IMR-90 (cell line): ENCODE results near the gene CYP19A1. TPM values are rescaled to one million over a fixed set of nuclear protein-coding genes. Genes with fewer than 3 reads are reported as not detected.

Source experiments
- ATAC-seq: fragments of 200-7000 bp; cut with Tn5 transposase; 2 replicates; pipeline ENCODE4 v1.9.1; 2020; ENCODE audit warnings: low read depth, mild to moderate bottlenecking, moderate library complexity
- BruUV-seq: library from RNA; stranded (reverse); fragments of 400-500 nt; replicated peaks from 2 replicates; lab custom pipeline; 2021; lab: Mats Ljungman, UMichigan
- CTCF ChIA-PET: fragments of 300-600 bp; formaldehyde crosslinking; extraction: SDS; loops from one replicate; lab custom pipeline; 2021; ENCODE audit warnings: antibody characterized with exemption; lab: Yijun Ruan, JAX
- POLR2A ChIA-PET: fragments of 300-600 bp; sonication (Branson Sonifier 250); formaldehyde crosslinking; loops from one replicate; lab custom pipeline; 2022; ENCODE audit warnings: antibody characterized with exemption; ENCODE audit not compliant: unreplicated experiment; lab: Charles Lee
- DNase-seq: peaks from one replicate; pipeline ENCODE4 v3.0.0; 2013
- H2AFZ ChIP-seq: replicated peaks from 2 replicates; pipeline ENCODE3; 2013; ENCODE audit warnings: low read length, mild to moderate bottlenecking; ENCODE audit not compliant: poor library complexity
- H2AK5ac ChIP-seq: 2 replicates; pipeline ENCODE4 v1.6.1; 2013; ENCODE audit warnings: low read depth, low read length, inconsistent platforms
- H2AK9ac ChIP-seq: replicated peaks from 2 replicates; pipeline ENCODE3; 2013; ENCODE audit warnings: mild to moderate bottlenecking, low read depth, low read length, moderate library complexity; ENCODE audit not compliant: poor library complexity
- H2BK120ac ChIP-seq: 2 replicates; pipeline ENCODE4 v1.6.1; 2013; ENCODE audit warnings: low read depth, low read length, inconsistent platforms
- H2BK15ac ChIP-seq: 3 replicates; pipeline ENCODE4 v1.6.1; 2013; ENCODE audit warnings: low read depth, low read length, inconsistent platforms
- H2BK20ac ChIP-seq: 2 replicates; pipeline ENCODE4 v1.6.1; 2013; ENCODE audit warnings: low read depth, mild to moderate bottlenecking, inconsistent platforms, low read length, moderate library complexity
- H2BK5ac ChIP-seq: 2 replicates; pipeline ENCODE4 v1.6.1; 2013; ENCODE audit warnings: mild to moderate bottlenecking, low read depth, low read length, inconsistent platforms; ENCODE audit not compliant: poor library complexity, severe bottlenecking
- H3K14ac ChIP-seq: replicated peaks from 2 replicates; pipeline ENCODE4 v1.6.1; 2013; ENCODE audit warnings: low read depth, low read length, inconsistent platforms
- H3K18ac ChIP-seq: 2 replicates; pipeline ENCODE4 v1.6.1; 2013; ENCODE audit warnings: low read depth, low read length, control low read depth
- H3K23ac ChIP-seq: 2 replicates; pipeline ENCODE4 v1.6.1; 2013; ENCODE audit warnings: low read depth, low read length, inconsistent platforms
- H3K27ac ChIP-seq: 2 replicates; pipeline ENCODE4 v1.5.1; 2013; ENCODE audit warnings: mild to moderate bottlenecking, control low read depth, low read length; ENCODE audit not compliant: insufficient read depth
- H3K27me3 ChIP-seq: 2 replicates; pipeline ENCODE4 v1.6.1; 2013; ENCODE audit warnings: low read length; ENCODE audit not compliant: control insufficient read depth, insufficient read depth
- H3K36me3 ChIP-seq: 2 replicates; pipeline ENCODE4 v1.6.1; 2013; ENCODE audit warnings: low read length, mixed read lengths; ENCODE audit not compliant: control insufficient read depth, insufficient read depth
- H3K4ac ChIP-seq: 2 replicates; pipeline ENCODE4 v1.6.1; 2013; ENCODE audit warnings: low read depth, low read length, inconsistent platforms
- H3K4me1 ChIP-seq: 2 replicates; pipeline ENCODE4 v1.6.1; 2013; ENCODE audit warnings: low read length, mixed read lengths; ENCODE audit not compliant: control insufficient read depth, insufficient read depth
- H3K4me2 ChIP-seq: 2 replicates; pipeline ENCODE4 v1.6.1; 2013; ENCODE audit warnings: low read depth, mild to moderate bottlenecking, control low read depth, low read length, moderate library complexity
- H3K4me3 ChIP-seq: 2 replicates; pipeline ENCODE4 v1.5.1; 2013; ENCODE audit warnings: low read depth, mild to moderate bottlenecking, control low read depth, low read length, moderate library complexity; ENCODE audit not compliant: insufficient read depth
- H3K56ac ChIP-seq: 2 replicates; pipeline ENCODE4 v1.6.1; 2013; ENCODE audit warnings: low read length, inconsistent platforms; ENCODE audit not compliant: insufficient read depth; ENCODE audit errors: extremely low read depth
- H3K79me1 ChIP-seq, 2 experiments: 2 replicates each; pipeline ENCODE4 v1.6.1; 2013; ENCODE audit warnings: low read length in 2 of 2, inconsistent platforms in 1 of 2, low read depth in 1 of 2
- H3K9ac ChIP-seq: 2 replicates; pipeline ENCODE4 v1.6.1; 2013; ENCODE audit warnings: low read depth, low read length, control low read depth
- H3K9me1 ChIP-seq: 2 replicates; pipeline ENCODE4 v1.6.1; 2013; ENCODE audit warnings: low read length, inconsistent platforms; ENCODE audit not compliant: insufficient read depth
- H3K9me3 ChIP-seq: 2 replicates; pipeline ENCODE4 v1.6.1; 2013; ENCODE audit warnings: low read length; ENCODE audit not compliant: control insufficient read depth, insufficient read depth
- H4K20me1 ChIP-seq: 2 replicates; pipeline ENCODE4 v1.6.1; 2013; ENCODE audit warnings: low read length, inconsistent platforms; ENCODE audit not compliant: insufficient read depth
- H4K5ac ChIP-seq: 2 replicates; pipeline ENCODE4 v1.6.1; 2013; ENCODE audit warnings: mild to moderate bottlenecking, low read depth, low read length, control low read depth
- H4K8ac ChIP-seq, 2 experiments: 2 replicates each; pipeline ENCODE4 v1.6.1; 2013; ENCODE audit warnings: low read depth in 2 of 2, low read length in 2 of 2, control low read depth in 1 of 2, inconsistent platforms in 1 of 2
- H4K91ac ChIP-seq: 2 replicates; pipeline ENCODE4 v1.6.1; 2013; ENCODE audit warnings: low read depth, low read length, inconsistent platforms; ENCODE audit not compliant: insufficient read depth
- CHD1 ChIP-seq: IDR thresholded peaks from 2 replicates; pipeline ENCODE4 v1.6.1; 2012; ENCODE audit warnings: low read depth, low read length, improper control_type of control experiment
- MAZ ChIP-seq: IDR thresholded peaks from 2 replicates; pipeline ENCODE4 v1.6.1; 2012; ENCODE audit warnings: low read depth, mild to moderate bottlenecking, low read length, improper control_type of control experiment, moderate library complexity, borderline replicate concordance
- NFE2L2 ChIP-seq: fragments of 150-350 bp; IDR thresholded peaks from 2 replicates; pipeline ENCODE4 v1.6.1; 2016; ENCODE audit warnings: low read depth, mild to moderate bottlenecking, low read length
- RCOR1 ChIP-seq: IDR thresholded peaks from 2 replicates; pipeline ENCODE4 v1.6.1; 2012; ENCODE audit warnings: mild to moderate bottlenecking, low read length, improper control_type of control experiment; ENCODE audit not compliant: insufficient replicate concordance
- dilution Hi-C: fragments of 300-500 bp; cut with HindIII; formaldehyde crosslinking; loops from one replicate; pipeline ENCODE4 v1.14.3; 2018; ENCODE audit warnings: low sequenced_read_pairs; ENCODE audit not compliant: unreplicated experiment
- in situ Hi-C: fragments of 300-500 bp; cut with MboI; formaldehyde crosslinking; loops from 3 replicates; pipeline ENCODE4 v1.14.3; 2019; ENCODE audit warnings: low sequenced_read_pairs, inconsistent platforms, mixed read lengths
- intact Hi-C: fragments of 100-400 bp; cut with micrococcal nuclease; formaldehyde crosslinking; loops from 2 replicates; pipeline ENCODE4 v1.10.0; 2022
- polyA plus RNA-seq, 3 experiments: library from polyadenylated mRNA; depleted of rRNA; stranded (reverse); fragments of >200 nt; gene quantifications; 2 replicates each; pipeline ENCODE4 v1.2.3, GENCODE V29; 2012; ENCODE audit warnings: low replicate concordance in 1 of 3
- total RNA-seq: library from RNA; depleted of rRNA; stranded (reverse); fragments of >200 nt; gene quantifications from 2 replicates; pipeline ENCODE4 v1.2.3, GENCODE V29; 2012

Gene CYP19A1
- total and polyA plus RNA-seq, 2 of the 4 experiments (the other 2 are of a cell fraction) = not detected

DNA sequence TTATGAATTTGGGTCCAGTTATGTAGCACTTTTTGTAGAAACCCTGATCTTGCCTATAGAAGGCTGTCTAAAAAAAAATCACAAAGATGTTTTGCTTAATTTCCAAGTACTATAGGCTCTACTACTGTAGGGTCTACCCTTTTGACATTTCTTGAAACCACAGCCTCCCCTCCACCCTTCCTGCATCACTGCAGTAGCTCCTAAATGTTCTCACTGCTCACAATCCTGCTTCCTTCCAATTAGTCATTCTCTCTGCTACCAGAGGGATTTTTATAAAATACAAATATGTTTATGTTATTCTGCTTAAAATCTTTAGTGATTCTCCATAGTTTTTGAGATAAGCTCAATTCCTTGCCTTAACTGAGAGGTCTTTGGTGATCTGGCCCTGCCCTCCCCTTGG, 114.0 kb downstream of the CYP19A1 start:
- no peak overlapping the region for H3K4me2 ChIP-seq

More for the DNA sequence above, 114.0 kb downstream of the CYP19A1 start:
- Histone ChIP-seq H2BK5ac (no peak overlapping the region), H4K20me1 (no peaks in the 10 kb centered on the region), H4K8ac (no peak overlapping the region), H3K18ac (no peak overlapping the region), H2BK20ac (peak overlapping the region; percentile 38; the same call in 1 of the 2 replicates), H2BK120ac (no peak overlapping the region), H4K91ac (no peak overlapping the region), H3K27ac (no peak overlapping the region), H3K27me3 (no peaks in the 10 kb centered on the region), H3K4me1 (peaks cover 12% of the 10 kb centered on the region), H4K5ac (no peak overlapping the region), H2AK9ac (no peak overlapping the region), H3K4ac (no peak overlapping the region), H3K4me3 (no peak overlapping the region), H3K14ac (no peak overlapping the region), H3K23ac (no peak overlapping the region), H3K79me1 (no peaks in the 10 kb centered on the region), H3K9me1 (peaks cover 13% of the 10 kb centered on the region), H2BK15ac (no peak overlapping the region), H3K9ac (no peak overlapping the region), H2AK5ac (no peak overlapping the region; the same call in 1 of the 2 replicates), H3K56ac (no peak overlapping the region), H3K36me3 (no peaks in the 10 kb centered on the region), H3K9me3 (no peaks in the 10 kb centered on the region), H2AFZ (no peak overlapping the region)
- ChIA-PET CTCF (interaction anchor here (1.9 kb wide), 1 partner anchor 61 kb away, joined by 6 read pairs; no protein-coding TSS in a partner anchor), POLR2A (no interaction called here)
- dilution Hi-C loops (no loop called here), in situ Hi-C loops (no loop called here), intact Hi-C loops (no loop called here)
- no TSS peak for BruUV-seq
- TF ChIP-seq RCOR1 (no peak), NFE2L2 (no peak), MAZ (no peak), CHD1 (no peak)
- ATAC-seq (0 out of 2 replicates have a peak, but pooled peaks have one; percentile 19), DNase-seq (peak; percentile 25)
